ENCODE data around the gene GRIK1. TPM values are rescaled to one million over a fixed set of nuclear protein-coding genes. Genes with fewer than 3 reads are reported as not detected.

Gene GRIK1
- total RNA-seq, 2 experiments from 2014 or later, result not detected

- Mint-ChIP-seq H3K4me1 (no peaks in the 10 kb centered on the region), H3K36me3 (peaks cover 3% of the 10 kb centered on the region), H3K27me3 (no peaks in the 10 kb centered on the region), H3K9me3 (peaks cover 13% of the 10 kb centered on the region), H3K27ac (no peak overlapping the region), H3K4me3 (no peak overlapping the region)
- DNase-seq (no peak), ATAC-seq (ENCODE audit: low read depth) (no peak)
- POLR2A ChIA-PET, result no interaction called here
Observed at GRCh38 chr21:29523646-29524045, 416.1 kb downstream of the GRIK1 start.

- H3K27ac Mint-ChIP-seq, result no peak overlapping the region
- H3K4me3 Mint-ChIP-seq, result no peak overlapping the region
- H3K9me3 Mint-ChIP-seq, result peaks cover 8% of the 10 kb centered on the region
- DNase-seq (no peak), ATAC-seq (ENCODE audit: low read depth) (no peak)
- H3K36me3 Mint-ChIP-seq, result peaks cover 3% of the 10 kb centered on the region
- POLR2A ChIA-PET, result interaction anchor here (0.7 kb wide), 1 partner anchor 86 kb away, joined by 5 read pairs; no protein-coding TSS in a partner anchor
- no peaks in the 10 kb centered on the region for H3K27me3 Mint-ChIP-seq
- no peaks in the 10 kb centered on the region for H3K4me1 Mint-ChIP-seq
Observed at GRCh38 chr21:29521872-29522271, 417.9 kb downstream of the GRIK1 start.

- H3K27me3 Mint-ChIP-seq, result no peaks in the 10 kb centered on the region
- H3K36me3 Mint-ChIP-seq, result no peaks in the 10 kb centered on the region
- DNase-seq, result no peak
- no peak for ATAC-seq (ENCODE audit: low read depth)
- POLR2A ChIA-PET, result no interaction called here
- no peak overlapping the region for H3K27ac Mint-ChIP-seq
- no peak overlapping the region for H3K4me3 Mint-ChIP-seq
- H3K4me1 Mint-ChIP-seq, result no peaks in the 10 kb centered on the region
- H3K9me3 Mint-ChIP-seq, result peaks cover 4% of the 10 kb centered on the region
Observed at GRCh38 chr21:29520171-29520570, 419.6 kb downstream of the GRIK1 start.

GRCh38 chr21:29514652-29515247, 425.0 kb downstream of the GRIK1 start:
- H3K27ac Mint-ChIP-seq, result no peak overlapping the region
- H3K9me3 Mint-ChIP-seq, result peaks cover 9% of the 10 kb centered on the region

GRCh38 chr21:29513535-29513934, 426.3 kb downstream of the GRIK1 start:
- POLR2A ChIA-PET, result no interaction called here
- peaks cover 4% of the 10 kb centered on the region for H3K36me3 Mint-ChIP-seq

More at GRCh38 chr21:29514652-29515247, 425.0 kb downstream of the GRIK1 start:
- no peaks in the 10 kb centered on the region for H3K4me1 Mint-ChIP-seq
- H3K4me3 Mint-ChIP-seq, result no peak overlapping the region
- DNase-seq, result no peak
- ATAC-seq (ENCODE audit: low read depth), result no peak
- POLR2A ChIA-PET, result no interaction called here
- peaks cover 4% of the 10 kb centered on the region for H3K36me3 Mint-ChIP-seq
- H3K27me3 Mint-ChIP-seq, result no peaks in the 10 kb centered on the region

GRCh38 chr21:29511096-29511495, 428.7 kb downstream of the GRIK1 start:
- H3K36me3 Mint-ChIP-seq, result peaks cover 4% of the 10 kb centered on the region
- no peaks in the 10 kb centered on the region for H3K4me1 Mint-ChIP-seq
- no peak overlapping the region for H3K27ac Mint-ChIP-seq
- H3K9me3 Mint-ChIP-seq, result peaks cover 9% of the 10 kb centered on the region
- no peak for DNase-seq
- POLR2A ChIA-PET, result no interaction called here
- H3K27me3 Mint-ChIP-seq, result no peaks in the 10 kb centered on the region
- H3K4me3 Mint-ChIP-seq, result no peak overlapping the region
- no peak for ATAC-seq (ENCODE audit: low read depth)

More at GRCh38 chr21:29513535-29513934, 426.3 kb downstream of the GRIK1 start:
- ATAC-seq (ENCODE audit: low read depth) (no peak), DNase-seq (no peak)
- no peak overlapping the region for H3K4me3 Mint-ChIP-seq
- H3K27me3 Mint-ChIP-seq, result no peaks in the 10 kb centered on the region
- H3K9me3 Mint-ChIP-seq, result peaks cover 9% of the 10 kb centered on the region
- no peaks in the 10 kb centered on the region for H3K4me1 Mint-ChIP-seq
- H3K27ac Mint-ChIP-seq, result no peak overlapping the region

GRCh38 chr21:29509121-29509520, 430.7 kb downstream of the GRIK1 start:
- Mint-ChIP-seq H3K4me1 (no peaks in the 10 kb centered on the region), H3K9me3 (peaks cover 3% of the 10 kb centered on the region), H3K4me3 (no peak overlapping the region), H3K36me3 (peaks cover 8% of the 10 kb centered on the region), H3K27ac (no peak overlapping the region), H3K27me3 (no peaks in the 10 kb centered on the region)
- no peak for DNase-seq
- ATAC-seq (ENCODE audit: low read depth), result no peak
- POLR2A ChIA-PET, result no interaction called here

GRCh38 chr21:29508301-29508700, 431.5 kb downstream of the GRIK1 start:
- no peak overlapping the region for H3K27ac Mint-ChIP-seq
- no peak overlapping the region for H3K4me3 Mint-ChIP-seq
- peaks cover 8% of the 10 kb centered on the region for H3K36me3 Mint-ChIP-seq
- POLR2A ChIA-PET, result no interaction called here
- no peaks in the 10 kb centered on the region for H3K27me3 Mint-ChIP-seq
- DNase-seq, result no peak
- ATAC-seq (ENCODE audit: low read depth), result no peak
- H3K9me3 Mint-ChIP-seq, result peaks cover 3% of the 10 kb centered on the region
- H3K4me1 Mint-ChIP-seq, result no peaks in the 10 kb centered on the region

GRCh38 chr21:29506947-29507346, 432.8 kb downstream of the GRIK1 start:
- DNase-seq, result no peak
- H3K9me3 Mint-ChIP-seq, result peaks cover 2% of the 10 kb centered on the region
- POLR2A ChIA-PET, result no interaction called here
- no peaks in the 10 kb centered on the region for H3K27me3 Mint-ChIP-seq
- ATAC-seq (ENCODE audit: low read depth), result no peak
- no peaks in the 10 kb centered on the region for H3K4me1 Mint-ChIP-seq
- peaks cover 7% of the 10 kb centered on the region for H3K36me3 Mint-ChIP-seq
- H3K4me3 Mint-ChIP-seq, result no peak overlapping the region
- no peak overlapping the region for H3K27ac Mint-ChIP-seq

- POLR2A ChIA-PET, result interaction anchor here (0.7 kb wide), 1 partner anchor 56 kb away, joined by 3 read pairs; no protein-coding TSS in a partner anchor
- no peak for ATAC-seq (ENCODE audit: low read depth)
- no peak for DNase-seq
- H3K27ac Mint-ChIP-seq, result no peak overlapping the region
- H3K27me3 Mint-ChIP-seq, result no peaks in the 10 kb centered on the region
- no peaks in the 10 kb centered on the region for H3K4me1 Mint-ChIP-seq
- peaks cover 6% of the 10 kb centered on the region for H3K36me3 Mint-ChIP-seq
- H3K9me3 Mint-ChIP-seq, result peaks cover 1% of the 10 kb centered on the region
- no peak overlapping the region for H3K4me3 Mint-ChIP-seq
Observed at GRCh38 chr21:29506214-29506613, 433.6 kb downstream of the GRIK1 start.

- H3K9me3 Mint-ChIP-seq, result peaks cover 1% of the 10 kb centered on the region
- no peak overlapping the region for H3K27ac Mint-ChIP-seq
- H3K4me1 Mint-ChIP-seq, result no peaks in the 10 kb centered on the region
- peaks cover 6% of the 10 kb centered on the region for H3K36me3 Mint-ChIP-seq
- DNase-seq, result no peak
- ATAC-seq (ENCODE audit: low read depth), result no peak
- no peak overlapping the region for H3K4me3 Mint-ChIP-seq
- POLR2A ChIA-PET, result no interaction called here
- no peaks in the 10 kb centered on the region for H3K27me3 Mint-ChIP-seq
Observed at GRCh38 chr21:29504751-29505321, 435.0 kb downstream of the GRIK1 start.

GRCh38 chr21:29501451-29501850, 438.3 kb downstream of the GRIK1 start:
- peaks cover 8% of the 10 kb centered on the region for H3K36me3 Mint-ChIP-seq
- peaks cover 5% of the 10 kb centered on the region for H3K9me3 Mint-ChIP-seq
- no peak for ATAC-seq (ENCODE audit: low read depth)
- no peaks in the 10 kb centered on the region for H3K27me3 Mint-ChIP-seq
- POLR2A ChIA-PET, result no interaction called here
- H3K4me1 Mint-ChIP-seq, result peaks cover 3% of the 10 kb centered on the region
- no peak for DNase-seq
- H3K4me3 Mint-ChIP-seq, result no peak overlapping the region
- no peak overlapping the region for H3K27ac Mint-ChIP-seq

- H3K9me3 Mint-ChIP-seq, result peaks cover 6% of the 10 kb centered on the region
- DNase-seq, result no peak
Observed at GRCh38 chr21:29499734-29500343, 440.0 kb downstream of the GRIK1 start.

GRCh38 chr21:29499229-29499628, 440.6 kb downstream of the GRIK1 start:
- ATAC-seq (ENCODE audit: low read depth), result no peak
- no peak overlapping the region for H3K27ac Mint-ChIP-seq
- POLR2A ChIA-PET, result no interaction called here
- H3K4me1 Mint-ChIP-seq, result peaks cover 3% of the 10 kb centered on the region
- H3K4me3 Mint-ChIP-seq, result no peak overlapping the region
- no peak for DNase-seq
- no peaks in the 10 kb centered on the region for H3K27me3 Mint-ChIP-seq
- H3K36me3 Mint-ChIP-seq, result peaks cover 4% of the 10 kb centered on the region
- H3K9me3 Mint-ChIP-seq, result peaks cover 6% of the 10 kb centered on the region

More at GRCh38 chr21:29499734-29500343, 440.0 kb downstream of the GRIK1 start:
- Mint-ChIP-seq H3K4me1 (peaks cover 3% of the 10 kb centered on the region), H3K27me3 (no peaks in the 10 kb centered on the region), H3K4me3 (no peak overlapping the region), H3K27ac (no peak overlapping the region), H3K36me3 (peaks cover 7% of the 10 kb centered on the region)
- POLR2A ChIA-PET, result no interaction called here
- no peak for ATAC-seq (ENCODE audit: low read depth)
